Suppressor macrophage (primary cell): ENCODE measurements around the gene SHROOM2.

Experiments used
- DNase-seq, 4 experiments: peaks; one replicate each; pipeline ENCODE4 v3.0.0-alpha.2; 2020 to 2022

Gene SHROOM2

GRCh38 chrX:9948406-9948805 lies 162.2 kb downstream of the SHROOM2 start:
- no peak for DNase-seq

- DNase-seq, result no peak
These were observed 166.1 kb downstream of the SHROOM2 start for GRCh38 chrX:9952300-9952699.

- DNase-seq, result no peak
These were observed 167.2 kb downstream of the SHROOM2 start for GRCh38 chrX:9953396-9953795.

- no peak for DNase-seq
These were observed 169.3 kb downstream of the SHROOM2 start for GRCh38 chrX:9955506-9955905.

- DNase-seq, result peak in 1 of 4 experiments; percentile 16
These were observed 171.5 kb downstream of the SHROOM2 start for GRCh38 chrX:9957743-9958142.

- DNase-seq, result peak in 3 of 4 experiments; percentile 10 to 33 (median 21)
These were observed 172.0 kb downstream of the SHROOM2 start for GRCh38 chrX:9958183-9958582.

- no peak for DNase-seq
These were observed 175.5 kb downstream of the SHROOM2 start for GRCh38 chrX:9961750-9962149.

GRCh38 chrX:9966775-9967408 lies 180.7 kb downstream of the SHROOM2 start, which contains the start of gene CLDN34:
TSS of gene CLDN34 (plus strand) at chrX:9967358. CDS start at chrX:9967358, 0 bp downstream.
- DNase-seq, result no peak

GRCh38 chrX:9977635-9978034 lies 191.4 kb downstream of the SHROOM2 start:
- DNase-seq, result no peak

- DNase-seq, result no peak
These were observed 194.2 kb downstream of the SHROOM2 start for GRCh38 chrX:9980401-9980800.

GRCh38 chrX:9980927-9981326 lies 194.7 kb downstream of the SHROOM2 start:
- peak in 3 of 4 experiments; percentile 14 to 30 (median 17) for DNase-seq

- peak; percentile 15 to 55 (median 38) for DNase-seq
These were observed 197.2 kb downstream of the SHROOM2 start for GRCh38 chrX:9983441-9983840.

GRCh38 chrX:9983846-9984245 lies 197.6 kb downstream of the SHROOM2 start:
- no peak for DNase-seq

GRCh38 chrX:9988762-9989161 lies 202.5 kb downstream of the SHROOM2 start:
- DNase-seq, result peak in 2 of 4 experiments; percentile 28 to 35

- no peak for DNase-seq
These were observed 205.8 kb downstream of the SHROOM2 start for GRCh38 chrX:9992061-9992460.

- DNase-seq, result no peak
These were observed 206.5 kb downstream of the SHROOM2 start for GRCh38 chrX:9992724-9993123.

GRCh38 chrX:9995855-9996339 lies 209.7 kb downstream of the SHROOM2 start:
- DNase-seq, result peak; percentile 72 to 87 (median 82)

GRCh38 chrX:9997041-9997440 lies 210.8 kb downstream of the SHROOM2 start:
- no peak for DNase-seq

GRCh38 chrX:9997524-9997923 lies 211.3 kb downstream of the SHROOM2 start:
- no peak for DNase-seq
